D721Med (cell line): Measurements from ENCODE around the gene RFNG.

Experiments
- DNase-seq: peaks from one replicate; pipeline ENCODE4 v3.0.0; 2011; ENCODE audit warnings: low spot score; ENCODE audit not compliant: insufficient read length
- FAIRE-seq: peaks from 2 replicates; lab custom pipeline; 2011; peaks lifted over from hg19 to GRCh38; lab: Jason Lieb, UNC
- TF ChIP-seq, protein P1 (sequence below): IDR thresholded peaks from 2 replicates; pipeline ENCODE4 v1.5.1; 2012; ENCODE audit warnings: mild to moderate bottlenecking, control low read depth; ENCODE audit not compliant: insufficient read depth; ENCODE audit errors: missing control alignments

Gene RFNG

DNA sequence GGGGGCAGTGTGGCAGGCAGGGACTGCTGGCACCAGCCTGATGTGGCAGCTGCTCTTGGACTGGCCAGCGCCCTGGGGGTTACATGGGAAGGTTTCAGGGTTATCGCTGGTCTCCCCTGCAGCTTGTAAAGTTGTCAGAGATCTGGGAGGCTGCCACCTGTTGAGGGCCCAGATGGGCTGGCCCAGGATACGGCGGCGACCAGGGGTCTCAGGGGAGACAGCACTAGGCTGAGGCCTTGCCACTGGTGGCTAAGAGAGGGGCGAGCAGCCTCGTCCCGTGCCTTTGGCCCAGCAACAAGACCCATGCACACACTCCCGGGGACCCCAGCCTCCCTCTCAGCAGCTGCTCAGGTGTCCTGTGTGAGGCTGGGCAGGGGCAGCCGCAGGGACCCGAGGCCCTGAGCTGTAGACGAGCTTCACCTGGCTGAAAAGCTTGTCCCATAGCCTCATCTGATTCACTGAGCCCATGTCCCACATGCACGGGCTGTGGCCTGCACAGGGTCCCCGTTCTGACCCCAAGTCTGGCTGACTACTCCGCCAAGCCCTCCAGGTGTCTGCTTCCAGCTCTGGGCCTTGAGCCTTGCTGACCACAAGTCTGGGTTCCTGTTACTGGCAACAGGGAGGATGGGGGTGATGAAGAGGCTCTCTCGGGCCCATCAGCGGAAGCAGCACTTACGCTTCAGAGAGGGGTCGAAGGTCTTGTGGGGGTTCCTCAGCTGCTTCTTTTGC is 7.8 kb upstream of the RFNG start:
- no peak for FAIRE-seq
- TF ChIP-seq, protein P1, sequence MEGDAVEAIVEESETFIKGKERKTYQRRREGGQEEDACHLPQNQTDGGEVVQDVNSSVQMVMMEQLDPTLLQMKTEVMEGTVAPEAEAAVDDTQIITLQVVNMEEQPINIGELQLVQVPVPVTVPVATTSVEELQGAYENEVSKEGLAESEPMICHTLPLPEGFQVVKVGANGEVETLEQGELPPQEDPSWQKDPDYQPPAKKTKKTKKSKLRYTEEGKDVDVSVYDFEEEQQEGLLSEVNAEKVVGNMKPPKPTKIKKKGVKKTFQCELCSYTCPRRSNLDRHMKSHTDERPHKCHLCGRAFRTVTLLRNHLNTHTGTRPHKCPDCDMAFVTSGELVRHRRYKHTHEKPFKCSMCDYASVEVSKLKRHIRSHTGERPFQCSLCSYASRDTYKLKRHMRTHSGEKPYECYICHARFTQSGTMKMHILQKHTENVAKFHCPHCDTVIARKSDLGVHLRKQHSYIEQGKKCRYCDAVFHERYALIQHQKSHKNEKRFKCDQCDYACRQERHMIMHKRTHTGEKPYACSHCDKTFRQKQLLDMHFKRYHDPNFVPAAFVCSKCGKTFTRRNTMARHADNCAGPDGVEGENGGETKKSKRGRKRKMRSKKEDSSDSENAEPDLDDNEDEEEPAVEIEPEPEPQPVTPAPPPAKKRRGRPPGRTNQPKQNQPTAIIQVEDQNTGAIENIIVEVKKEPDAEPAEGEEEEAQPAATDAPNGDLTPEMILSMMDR, result no peak
- DNase-seq, result no peak

DNA sequence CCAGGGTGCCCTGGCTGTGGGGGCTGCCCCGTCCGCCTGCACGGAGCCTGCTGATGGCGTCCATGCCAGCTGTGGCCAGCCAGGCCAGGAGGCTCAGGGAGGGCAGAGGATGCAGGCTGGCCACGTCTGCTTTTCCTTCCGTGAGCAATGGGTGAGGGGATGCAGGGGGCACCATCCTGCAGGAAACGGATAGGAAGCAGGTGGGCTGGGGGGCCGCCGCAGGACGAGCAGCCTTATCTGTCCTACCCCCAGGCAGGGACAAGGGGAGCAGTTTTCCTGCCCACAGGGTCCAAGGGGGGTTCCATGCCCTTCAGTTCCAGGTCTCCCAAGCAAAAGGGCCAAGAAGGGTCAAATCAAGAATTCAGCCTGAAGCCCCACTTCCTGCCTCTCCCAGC is 7.2 kb upstream of the RFNG start:
- TF ChIP-seq, protein P1, result no peak
- DNase-seq (no peak), FAIRE-seq (no peak)

DNA sequence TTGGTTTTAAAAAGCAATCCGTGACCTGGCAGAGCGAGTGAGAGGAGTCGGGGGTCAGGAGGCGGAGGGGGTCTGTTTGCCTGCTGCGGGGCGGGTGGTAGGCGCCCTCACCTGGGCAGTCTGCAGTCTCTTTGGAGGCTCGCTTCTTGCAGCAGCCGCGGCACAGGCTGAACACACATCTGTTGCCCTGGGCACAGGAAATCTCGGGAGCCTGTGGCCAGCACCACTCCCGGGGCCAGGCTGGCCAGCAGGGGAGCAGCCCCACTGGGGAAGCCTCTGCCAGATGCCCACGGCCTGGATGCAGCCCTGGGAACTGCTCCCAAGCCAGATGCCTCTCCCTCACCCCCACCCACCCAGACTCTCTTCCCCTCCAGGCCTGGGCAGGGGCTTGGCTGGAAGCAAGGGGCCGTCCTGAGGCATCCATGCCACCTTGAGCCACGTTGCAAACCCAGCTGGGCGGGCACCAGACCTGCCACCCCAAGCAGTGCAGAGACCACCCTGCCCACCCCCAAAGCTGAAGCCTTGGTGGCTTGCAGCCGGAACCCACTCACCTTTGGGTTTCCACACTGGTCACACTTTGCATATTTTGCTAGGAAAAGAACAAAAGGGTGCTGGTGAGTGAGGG is 6.7 kb upstream of the RFNG start:
- FAIRE-seq, result no peak
- TF ChIP-seq, protein P1, result no peak
- DNase-seq, result no peak

DNA sequence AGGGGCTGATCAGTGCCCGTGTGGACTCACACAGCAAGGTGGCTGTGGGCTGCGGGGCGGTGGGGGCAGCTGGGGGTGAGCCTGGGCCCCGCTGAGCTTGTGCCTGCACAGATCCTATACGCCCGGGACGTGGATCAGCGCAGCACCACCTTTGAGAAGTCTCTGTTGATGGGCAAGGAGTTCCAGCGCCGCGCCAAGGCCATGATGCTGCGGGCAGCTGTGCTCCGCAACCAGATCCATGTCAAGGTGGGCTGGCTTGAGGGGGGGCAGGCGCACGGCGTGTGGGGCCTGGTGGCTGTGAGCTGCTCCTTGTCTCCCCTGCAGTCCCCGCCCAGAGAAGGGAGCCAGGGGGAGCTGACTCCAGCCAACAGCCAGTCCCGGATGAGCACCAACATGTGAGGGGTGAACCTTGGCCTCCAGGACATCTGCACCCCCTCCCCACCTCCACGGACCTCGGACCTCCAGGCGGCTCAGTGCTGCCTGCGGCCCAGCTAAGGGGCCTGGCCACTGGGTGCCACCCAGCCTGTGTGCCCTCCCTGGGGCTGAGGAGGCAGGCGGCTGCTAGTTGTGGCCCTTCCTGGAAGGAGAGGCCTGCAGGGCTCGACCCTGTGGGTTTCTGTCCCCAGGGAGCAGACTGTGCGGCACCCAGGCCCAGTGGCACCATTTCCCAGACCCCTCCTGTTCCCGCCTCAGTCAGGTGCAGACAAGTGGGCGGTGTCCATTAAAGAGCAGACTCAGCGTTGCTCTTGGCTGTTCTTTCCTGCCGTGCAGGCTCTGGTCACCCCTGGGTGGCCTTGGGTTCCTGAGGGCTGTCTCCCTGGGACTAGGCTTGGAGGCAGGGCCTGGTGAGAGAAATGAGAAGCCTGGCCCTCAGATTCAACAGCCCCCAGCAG is 5.4 kb upstream of the RFNG start:
- TF ChIP-seq, protein P1, result no peak
- FAIRE-seq, result no peak
- no peak for DNase-seq

DNA sequence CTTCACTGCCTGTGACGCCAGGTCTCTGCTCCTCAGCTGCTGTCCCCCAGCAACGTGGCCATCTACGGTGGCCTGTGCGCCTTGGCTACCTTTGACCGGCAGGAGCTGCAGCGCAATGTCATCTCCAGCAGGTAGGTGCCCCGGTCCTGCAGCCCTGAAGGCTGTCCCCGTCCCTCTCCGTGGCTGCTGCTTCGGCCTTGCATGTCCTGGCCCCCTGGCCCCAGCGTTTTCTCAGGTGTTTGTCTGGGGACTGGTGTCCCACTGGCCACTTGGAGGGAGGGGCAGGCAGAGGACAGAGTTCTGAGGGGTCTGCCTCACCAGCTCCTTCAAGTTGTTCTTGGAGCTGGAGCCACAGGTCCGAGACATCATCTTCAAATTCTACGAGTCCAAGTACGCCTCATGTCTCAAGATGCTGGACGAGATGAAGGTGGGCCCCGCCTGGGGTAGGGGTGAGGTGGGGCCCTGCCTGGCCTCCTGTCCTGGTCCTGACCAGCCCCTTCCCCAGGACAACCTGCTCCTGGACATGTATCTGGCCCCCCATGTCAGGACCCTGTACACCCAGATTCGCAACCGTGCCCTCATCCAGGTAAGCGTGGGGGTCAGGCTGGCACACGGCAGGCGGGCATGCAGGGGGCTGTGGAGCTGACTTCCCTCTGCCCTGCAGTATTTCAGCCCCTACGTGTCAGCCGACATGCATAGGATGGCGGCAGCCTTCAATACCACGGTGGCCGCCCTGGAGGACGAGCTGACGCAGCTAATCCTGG is 4.5 kb upstream of the RFNG start:
- FAIRE-seq (no peak), DNase-seq (no peak)
- TF ChIP-seq, protein P1, result no peak

DNA sequence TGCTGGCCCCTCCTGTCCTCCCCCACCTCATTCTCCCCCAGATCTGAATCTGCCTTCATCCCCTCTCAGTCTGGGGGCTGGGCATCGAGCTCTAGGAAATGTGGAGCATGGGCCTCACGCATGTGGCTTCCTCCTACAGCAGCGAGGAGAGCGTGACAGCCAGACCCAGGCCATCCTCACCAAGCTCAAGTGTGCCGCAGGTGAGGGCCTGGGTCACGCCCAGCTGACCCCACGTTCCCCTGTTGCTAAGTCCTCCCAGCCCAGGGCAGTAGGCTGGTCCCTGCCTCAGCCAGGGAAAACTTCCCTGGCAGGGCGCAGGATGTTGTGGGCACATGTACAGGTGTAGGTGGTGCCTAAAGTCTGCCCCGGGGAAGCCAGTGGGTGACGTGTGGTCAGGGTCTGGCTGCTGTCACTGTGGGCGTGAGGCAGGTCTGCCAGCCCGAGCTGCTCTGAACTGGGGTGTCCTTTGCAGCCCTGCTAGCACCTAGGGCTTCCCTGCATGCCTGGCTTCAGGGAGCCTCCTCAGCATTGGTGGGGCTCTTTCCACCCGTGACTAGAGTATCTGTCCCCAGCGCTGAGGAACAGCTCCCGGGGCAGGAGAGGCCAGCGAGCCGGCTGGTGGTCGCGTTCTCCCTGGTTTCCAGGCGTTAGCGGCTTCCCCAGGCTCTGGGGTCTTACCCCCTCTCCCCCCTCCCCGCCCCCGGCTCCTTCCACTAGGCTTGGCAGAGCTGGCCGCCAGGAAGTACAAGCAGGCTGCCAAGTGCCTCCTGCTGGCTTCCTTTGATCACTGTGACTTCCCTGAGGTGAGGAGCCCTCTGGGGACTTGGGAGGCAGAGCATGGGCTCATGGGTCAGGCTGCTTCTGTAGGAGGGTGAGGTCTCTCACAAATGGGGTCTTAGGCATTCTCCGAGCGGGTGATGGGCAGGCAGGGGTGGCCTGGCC is 3.7 kb upstream of the RFNG start:
- TF ChIP-seq, protein P1, result no peak
- no peak for DNase-seq
- no peak for FAIRE-seq
